ENCODE measurements around the gene SH3BP4.
"Not testable (repeated sequence)": the region's sequence is repeated elsewhere in the genome, so short reads cannot be mapped to it uniquely, and the experiment has no call there.

The SH3BP4 gene

GRCh38 chr2:235011929-235012631 lies 60.3 kb downstream of the SH3BP4 start:
- no peak for DNase-seq (ENCODE audit: low read depth in 1 of 2, low spot score in 1 of 2)

GRCh38 chr2:235017441-235017840 lies 65.6 kb downstream of the SH3BP4 start:
- no peak for DNase-seq (ENCODE audit: low read depth in 1 of 2, low spot score in 1 of 2)

- no peak for DNase-seq (ENCODE audit: low read depth in 1 of 2, low spot score in 1 of 2)
These were observed 67.0 kb downstream of the SH3BP4 start for GRCh38 chr2:235018838-235019237.

GRCh38 chr2:235020141-235020540 lies 68.3 kb downstream of the SH3BP4 start:
- DNase-seq (ENCODE audit: low read depth in 1 of 2, low spot score in 1 of 2) = not testable (repeated sequence)

- DNase-seq (ENCODE audit: low read depth in 1 of 2, low spot score in 1 of 2) = no peak
These were observed 69.9 kb downstream of the SH3BP4 start for GRCh38 chr2:235021752-235022151.

GRCh38 chr2:235024191-235024860 lies 72.5 kb downstream of the SH3BP4 start:
- no peak for DNase-seq (ENCODE audit: low read depth in 1 of 2, low spot score in 1 of 2)

- DNase-seq (ENCODE audit: low read depth in 1 of 2, low spot score in 1 of 2) = no peak
These were observed 73.3 kb downstream of the SH3BP4 start for GRCh38 chr2:235024931-235025773.

- no peak for DNase-seq (ENCODE audit: low read depth in 1 of 2, low spot score in 1 of 2)
These were observed 74.2 kb downstream of the SH3BP4 start for GRCh38 chr2:235025800-235026536.

GRCh38 chr2:235026649-235027557 lies 75.1 kb downstream of the SH3BP4 start:
- DNase-seq (ENCODE audit: low read depth in 1 of 2, low spot score in 1 of 2) = no peak

- no peak for DNase-seq (ENCODE audit: low read depth in 1 of 2, low spot score in 1 of 2)
These were observed 75.9 kb downstream of the SH3BP4 start for GRCh38 chr2:235027558-235028214.

GRCh38 chr2:235028646-235029045 lies 76.8 kb downstream of the SH3BP4 start:
- DNase-seq (ENCODE audit: low read depth in 1 of 2, low spot score in 1 of 2) = no peak

- DNase-seq (ENCODE audit: low read depth in 1 of 2, low spot score in 1 of 2) = no peak
These were observed 77.2 kb downstream of the SH3BP4 start for GRCh38 chr2:235029054-235029453.

- DNase-seq (ENCODE audit: low read depth in 1 of 2, low spot score in 1 of 2) = no peak
These were observed 78.3 kb downstream of the SH3BP4 start for GRCh38 chr2:235030126-235030525.

- DNase-seq (ENCODE audit: low read depth in 1 of 2, low spot score in 1 of 2) = no peak
These were observed 79.1 kb downstream of the SH3BP4 start for GRCh38 chr2:235030936-235031335.

GRCh38 chr2:235031686-235032373 lies 80.0 kb downstream of the SH3BP4 start:
- DNase-seq (ENCODE audit: low read depth in 1 of 2, low spot score in 1 of 2) = no peak

GRCh38 chr2:235032466-235032865 lies 80.6 kb downstream of the SH3BP4 start:
- DNase-seq (ENCODE audit: low read depth in 1 of 2, low spot score in 1 of 2) = no peak

GRCh38 chr2:235032949-235033348 lies 81.1 kb downstream of the SH3BP4 start:
- no peak for DNase-seq (ENCODE audit: low read depth in 1 of 2, low spot score in 1 of 2)

GRCh38 chr2:235034265-235035118 lies 82.7 kb downstream of the SH3BP4 start:
- DNase-seq (ENCODE audit: low read depth in 1 of 2, low spot score in 1 of 2) = no peak

All from stimulated activated CD4-positive, alpha-beta T cell treated with anti-CD3 and anti-CD28 coated beads, Interleukin-15, amount 100 ng/mL, for 1 hour (primary cell).